NB4 (cell line): ENCODE data around the gene TGFBR3.

Experiments used
- DNase-seq: peaks from one replicate; pipeline ENCODE4 v3.0.0; 2010; ENCODE audit warnings: low read depth
- H3K4me3 ChIP-seq: one replicate; pipeline ENCODE4 v1.5.1; 2011; ENCODE audit warnings: mild to moderate bottlenecking, low read depth, low read length, moderate library complexity
- MYC ChIP-seq: IDR thresholded peaks from 2 replicates; pipeline ENCODE4 v1.6.1; 2011; ENCODE audit warnings: low read depth, low read length
- POLR2A ChIP-seq: IDR thresholded peaks from 2 replicates; pipeline ENCODE4 v1.6.1; 2011; ENCODE audit warnings: mild to moderate bottlenecking; ENCODE audit not compliant: insufficient read length; ENCODE audit errors: extremely low read depth
- TF ChIP-seq, protein P1 (sequence below): IDR thresholded peaks from 2 replicates; pipeline ENCODE4 v1.6.1; 2011; ENCODE audit warnings: low read depth, low read length
- TF ChIP-seq, protein P2 (sequence below): IDR thresholded peaks from one replicate; pipeline ENCODE4 v1.5.1; 2012; ENCODE audit warnings: low read depth, low read length

Gene TGFBR3

DNA sequence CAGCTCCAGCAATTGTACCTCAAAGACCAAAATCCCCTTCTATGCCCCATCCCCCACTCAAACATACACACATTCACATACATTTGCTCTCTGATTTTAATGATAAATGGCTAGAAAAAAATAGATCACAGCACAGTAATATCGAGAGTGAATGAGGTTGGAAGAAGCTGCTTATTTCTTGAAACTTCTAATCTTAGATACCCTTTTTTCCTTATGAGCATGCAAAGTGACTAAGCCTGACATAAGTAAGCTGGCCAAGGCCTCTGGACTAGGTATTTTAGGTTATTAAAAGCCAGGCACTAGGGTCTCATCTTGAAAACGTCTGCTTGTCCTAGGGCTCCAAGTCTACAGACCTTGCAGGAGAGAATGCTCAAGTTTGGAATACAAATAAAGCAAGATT lies 133.6 kb downstream of the TGFBR3 start:
- no peak for DNase-seq

DNA sequence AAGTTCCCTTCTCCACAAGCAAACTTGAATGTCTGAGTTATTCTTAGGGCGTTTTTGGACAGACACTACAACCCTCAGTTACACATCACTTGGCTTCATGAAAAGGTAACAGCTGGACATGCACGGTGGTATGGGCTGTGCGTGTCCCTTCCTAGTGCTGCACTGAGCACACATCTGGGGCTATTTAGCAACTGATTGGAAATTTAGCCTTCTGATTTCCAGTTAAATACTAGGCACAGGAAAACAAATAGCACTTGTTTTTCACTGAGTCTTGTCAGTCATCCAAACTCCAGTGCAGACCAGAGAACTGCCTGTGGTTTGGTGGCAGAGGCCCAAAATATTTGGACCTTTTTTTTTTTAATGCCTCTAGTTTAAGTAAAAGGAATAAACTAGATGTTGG lies 134.7 kb downstream of the TGFBR3 start:
- TF ChIP-seq, protein P1, sequence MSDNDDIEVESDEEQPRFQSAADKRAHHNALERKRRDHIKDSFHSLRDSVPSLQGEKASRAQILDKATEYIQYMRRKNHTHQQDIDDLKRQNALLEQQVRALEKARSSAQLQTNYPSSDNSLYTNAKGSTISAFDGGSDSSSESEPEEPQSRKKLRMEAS = no peak
- no peak for TF ChIP-seq POLR2A
- TF ChIP-seq MYC = no peak
- TF ChIP-seq, protein P2, sequence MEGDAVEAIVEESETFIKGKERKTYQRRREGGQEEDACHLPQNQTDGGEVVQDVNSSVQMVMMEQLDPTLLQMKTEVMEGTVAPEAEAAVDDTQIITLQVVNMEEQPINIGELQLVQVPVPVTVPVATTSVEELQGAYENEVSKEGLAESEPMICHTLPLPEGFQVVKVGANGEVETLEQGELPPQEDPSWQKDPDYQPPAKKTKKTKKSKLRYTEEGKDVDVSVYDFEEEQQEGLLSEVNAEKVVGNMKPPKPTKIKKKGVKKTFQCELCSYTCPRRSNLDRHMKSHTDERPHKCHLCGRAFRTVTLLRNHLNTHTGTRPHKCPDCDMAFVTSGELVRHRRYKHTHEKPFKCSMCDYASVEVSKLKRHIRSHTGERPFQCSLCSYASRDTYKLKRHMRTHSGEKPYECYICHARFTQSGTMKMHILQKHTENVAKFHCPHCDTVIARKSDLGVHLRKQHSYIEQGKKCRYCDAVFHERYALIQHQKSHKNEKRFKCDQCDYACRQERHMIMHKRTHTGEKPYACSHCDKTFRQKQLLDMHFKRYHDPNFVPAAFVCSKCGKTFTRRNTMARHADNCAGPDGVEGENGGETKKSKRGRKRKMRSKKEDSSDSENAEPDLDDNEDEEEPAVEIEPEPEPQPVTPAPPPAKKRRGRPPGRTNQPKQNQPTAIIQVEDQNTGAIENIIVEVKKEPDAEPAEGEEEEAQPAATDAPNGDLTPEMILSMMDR = no peak
- H3K4me3 ChIP-seq = no peak overlapping the region
- no peak for DNase-seq

More for the DNA sequence above, 133.6 kb downstream of the TGFBR3 start:
- no peak overlapping the region for H3K4me3 ChIP-seq
- TF ChIP-seq, protein P1 = no peak
- TF ChIP-seq MYC (no peak), POLR2A (no peak)
- TF ChIP-seq, protein P2 = no peak

DNA sequence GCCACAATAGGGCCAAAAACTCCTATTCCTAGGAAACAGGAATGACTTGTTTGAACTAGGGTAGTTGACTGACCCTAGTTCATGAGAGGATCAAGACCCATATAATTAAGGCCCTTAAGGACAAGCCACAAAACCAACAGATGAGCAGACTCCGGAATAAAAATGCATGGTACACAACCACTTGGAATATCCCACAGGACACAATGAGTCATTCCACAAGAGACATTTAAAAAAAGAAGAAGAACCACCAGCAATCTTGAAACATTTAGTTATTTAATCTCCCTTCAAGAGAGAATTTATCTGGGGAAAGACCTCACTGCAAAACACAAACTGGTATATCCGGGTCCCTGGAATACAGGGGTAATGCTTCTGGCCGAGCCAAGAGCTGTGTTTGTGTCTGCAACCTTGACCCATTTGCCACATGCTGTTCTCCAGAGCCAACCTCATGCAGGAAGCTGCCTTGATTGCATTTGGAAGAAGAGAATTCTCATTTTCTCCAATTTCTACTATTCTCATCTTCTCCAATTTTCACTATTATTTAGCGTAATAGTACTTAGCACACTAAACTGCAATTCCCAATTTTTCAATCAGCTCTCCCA lies 135.5 kb downstream of the TGFBR3 start:
- H3K4me3 ChIP-seq = no peak overlapping the region
- TF ChIP-seq, protein P1 = no peak
- TF ChIP-seq MYC = no peak
- no peak for TF ChIP-seq POLR2A
- TF ChIP-seq, protein P2 = no peak
- DNase-seq = no peak

DNA sequence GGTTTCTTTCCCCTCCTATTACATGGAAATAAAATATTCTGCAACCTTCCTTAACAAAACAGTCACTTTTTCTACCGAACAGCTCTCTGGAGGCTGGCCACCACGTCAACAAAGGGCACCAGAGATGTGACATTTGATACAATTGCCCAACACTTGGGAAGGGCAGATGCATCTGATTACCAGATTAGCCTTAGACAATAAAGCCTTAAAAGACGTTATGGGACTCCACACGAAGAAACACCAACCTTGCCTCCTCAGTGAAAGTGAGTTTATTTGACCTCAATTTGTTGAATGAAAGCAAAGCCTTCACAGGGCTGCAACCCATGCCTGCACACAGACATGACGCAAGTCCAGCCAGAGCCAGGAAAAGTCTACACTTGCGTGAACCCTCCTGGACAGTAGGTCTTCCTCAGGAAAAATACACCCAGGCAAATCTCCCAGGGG lies 136.1 kb downstream of the TGFBR3 start:
- no peak for DNase-seq
- TF ChIP-seq MYC = no peak
- no peak for TF ChIP-seq POLR2A
- TF ChIP-seq, protein P2 = no peak
- TF ChIP-seq, protein P1 = no peak
- no peak overlapping the region for H3K4me3 ChIP-seq

DNA sequence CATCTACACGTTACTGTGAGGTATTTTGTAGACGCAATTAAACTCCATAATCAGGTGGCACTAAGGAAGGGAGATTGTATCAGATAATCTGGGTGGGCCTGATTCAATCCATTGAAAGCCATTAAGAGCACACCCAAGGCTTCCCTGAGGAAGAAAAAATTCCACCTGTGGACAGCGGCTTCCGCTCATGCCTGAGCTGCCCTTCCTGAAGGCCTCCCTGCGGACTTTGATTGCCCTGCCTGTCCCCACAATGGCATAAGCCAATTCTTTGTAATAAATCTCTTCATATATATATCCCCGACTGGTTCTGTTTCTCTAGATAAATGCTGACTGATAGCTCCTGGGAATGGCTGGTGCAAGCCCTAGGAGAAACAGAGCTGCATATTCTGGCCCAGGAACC lies 138.3 kb downstream of the TGFBR3 start:
- TF ChIP-seq POLR2A (no peak), MYC (no peak)
- TF ChIP-seq, protein P2 = no peak
- TF ChIP-seq, protein P1 = no peak
- DNase-seq = no peak
- no peak overlapping the region for H3K4me3 ChIP-seq
